GM12891 (cell line): Measurements from ENCODE around the gene PARD3.

Source experiments
- POLR2A ChIP-seq: IDR thresholded peaks from 2 replicates; pipeline ENCODE4 v1.6.1; 2011; ENCODE audit warnings: low read depth, low read length, control low read depth
- POLR2AphosphoS5 ChIP-seq: IDR thresholded peaks from 2 replicates; pipeline ENCODE4 v1.6.1; 2011; ENCODE audit warnings: low read depth, low read length, control low read depth
- SPI1 ChIP-seq: IDR thresholded peaks from 2 replicates; pipeline ENCODE4 v1.6.1; 2011; ENCODE audit warnings: low read depth, low read length, control low read depth
- TAF1 ChIP-seq: IDR thresholded peaks from 2 replicates; pipeline ENCODE4 v1.6.1; 2011; ENCODE audit warnings: low read depth, low read length, control low read depth

DNA sequence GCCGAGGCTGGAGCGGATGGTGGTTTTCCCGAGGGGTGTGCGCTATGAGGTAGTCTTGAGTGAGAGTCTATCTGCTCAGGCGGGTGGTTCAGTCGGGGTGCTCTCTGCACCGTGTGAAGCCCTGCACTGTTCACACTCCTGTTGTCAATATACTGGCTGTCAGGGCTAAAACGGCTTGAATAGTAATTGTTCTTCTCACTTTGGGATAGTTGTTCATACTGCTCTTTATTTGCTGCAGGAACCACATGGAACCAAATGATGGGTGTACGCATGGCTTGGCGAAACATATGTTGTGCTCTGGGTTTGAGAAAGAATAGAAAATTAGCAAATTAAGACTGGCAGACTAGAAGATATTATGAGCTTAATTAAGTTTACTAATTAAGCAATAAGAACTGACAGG is 432.5 kb downstream of the PARD3 start:
- TF ChIP-seq POLR2AphosphoS5 (no peak), POLR2A (no peak), TAF1 (no peak), SPI1 (no peak)
